Measurements from ENCODE around the gene ZDHHC14. TPM values are rescaled to one million over a fixed set of nuclear protein-coding genes. Genes with fewer than 3 reads are reported as not detected.

Gene ZDHHC14
- total RNA-seq, 1 donor from 2014 or later, result 15.2 TPM

DNA sequence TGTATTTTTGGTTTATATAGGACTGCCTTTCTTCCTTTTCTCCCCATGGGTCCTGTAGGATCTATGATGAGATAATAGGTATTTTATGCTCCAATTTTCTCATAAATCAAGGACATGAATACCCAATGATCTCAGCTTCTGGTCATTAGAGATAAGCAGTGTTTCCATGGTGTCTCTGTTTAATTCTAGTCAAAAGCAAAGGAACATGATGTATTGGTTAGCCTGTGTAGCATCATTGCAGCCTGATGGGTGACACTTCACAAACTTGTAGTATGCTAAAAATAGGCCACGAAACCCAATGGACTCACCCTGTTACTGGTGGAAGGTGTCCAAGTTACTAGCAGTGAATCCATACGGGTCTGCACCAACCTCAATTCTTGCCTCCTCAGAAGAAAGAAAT, 325.9 kb downstream of the ZDHHC14 start:
- intact Hi-C loops (cut with DNase I), result loop anchor here (2.0 kb wide), 1 partner anchor 14 kb away; no protein-coding TSS in a partner anchor
- TF ChIP-seq POLR2A (IDR thresholded peaks at IDR 0.05), result no peak
- TF ChIP-seq, protein P1, sequence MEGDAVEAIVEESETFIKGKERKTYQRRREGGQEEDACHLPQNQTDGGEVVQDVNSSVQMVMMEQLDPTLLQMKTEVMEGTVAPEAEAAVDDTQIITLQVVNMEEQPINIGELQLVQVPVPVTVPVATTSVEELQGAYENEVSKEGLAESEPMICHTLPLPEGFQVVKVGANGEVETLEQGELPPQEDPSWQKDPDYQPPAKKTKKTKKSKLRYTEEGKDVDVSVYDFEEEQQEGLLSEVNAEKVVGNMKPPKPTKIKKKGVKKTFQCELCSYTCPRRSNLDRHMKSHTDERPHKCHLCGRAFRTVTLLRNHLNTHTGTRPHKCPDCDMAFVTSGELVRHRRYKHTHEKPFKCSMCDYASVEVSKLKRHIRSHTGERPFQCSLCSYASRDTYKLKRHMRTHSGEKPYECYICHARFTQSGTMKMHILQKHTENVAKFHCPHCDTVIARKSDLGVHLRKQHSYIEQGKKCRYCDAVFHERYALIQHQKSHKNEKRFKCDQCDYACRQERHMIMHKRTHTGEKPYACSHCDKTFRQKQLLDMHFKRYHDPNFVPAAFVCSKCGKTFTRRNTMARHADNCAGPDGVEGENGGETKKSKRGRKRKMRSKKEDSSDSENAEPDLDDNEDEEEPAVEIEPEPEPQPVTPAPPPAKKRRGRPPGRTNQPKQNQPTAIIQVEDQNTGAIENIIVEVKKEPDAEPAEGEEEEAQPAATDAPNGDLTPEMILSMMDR (IDR thresholded peaks at IDR 0.05), result no peak
- no peak for TF ChIP-seq POLR2AphosphoS5 (IDR thresholded peaks at IDR 0.05; ENCODE audit: insufficient read depth in 1 of 2, low read depth in 1 of 2)
- Histone ChIP-seq H3K36me3 (no peaks in the 10 kb centered on the region), H3K4me1 (no peaks in the 10 kb centered on the region), H3K27ac (no peak overlapping the region), H3K4me3 (no peak overlapping the region), H3K27me3 (no peaks in the 10 kb centered on the region), H3K9me3 (no peaks in the 10 kb centered on the region)
- DNase-seq (ENCODE audit: extremely low spot score in 2 of 2), result no peak

DNA sequence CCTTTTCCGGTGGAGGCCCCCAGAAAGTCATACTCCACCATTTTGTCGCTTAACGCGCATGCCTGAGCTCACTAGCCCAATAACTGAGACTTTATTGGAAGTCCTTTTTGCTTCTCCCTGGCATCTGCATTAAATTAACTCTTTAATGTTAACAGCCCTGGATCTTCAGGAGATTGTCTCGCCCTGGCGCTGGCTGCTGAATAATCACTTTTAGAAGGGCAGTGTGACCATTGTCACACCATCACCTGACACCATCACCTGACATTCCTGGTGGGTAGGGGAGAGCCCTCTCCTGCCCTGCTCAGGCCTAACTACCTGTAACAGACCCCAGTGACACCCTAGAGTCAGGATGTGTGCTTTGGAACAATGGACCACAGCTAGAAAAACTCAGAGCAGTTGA, 326.6 kb downstream of the ZDHHC14 start:
- no peak for DNase-seq (ENCODE audit: extremely low spot score in 2 of 2)
- intact Hi-C loops (cut with DNase I), result loop anchor here (2.0 kb wide), 1 partner anchor 13 kb away; no protein-coding TSS in a partner anchor
- no peak for TF ChIP-seq POLR2AphosphoS5 (IDR thresholded peaks at IDR 0.05; ENCODE audit: insufficient read depth in 1 of 2, low read depth in 1 of 2)
- TF ChIP-seq POLR2A (IDR thresholded peaks at IDR 0.05), result no peak
- TF ChIP-seq, protein P1 (IDR thresholded peaks at IDR 0.05), result no peak
- Histone ChIP-seq H3K9me3 (no peaks in the 10 kb centered on the region), H3K27me3 (no peaks in the 10 kb centered on the region), H3K4me1 (no peaks in the 10 kb centered on the region), H3K36me3 (no peaks in the 10 kb centered on the region), H3K27ac (no peak overlapping the region), H3K4me3 (no peak overlapping the region)

DNA sequence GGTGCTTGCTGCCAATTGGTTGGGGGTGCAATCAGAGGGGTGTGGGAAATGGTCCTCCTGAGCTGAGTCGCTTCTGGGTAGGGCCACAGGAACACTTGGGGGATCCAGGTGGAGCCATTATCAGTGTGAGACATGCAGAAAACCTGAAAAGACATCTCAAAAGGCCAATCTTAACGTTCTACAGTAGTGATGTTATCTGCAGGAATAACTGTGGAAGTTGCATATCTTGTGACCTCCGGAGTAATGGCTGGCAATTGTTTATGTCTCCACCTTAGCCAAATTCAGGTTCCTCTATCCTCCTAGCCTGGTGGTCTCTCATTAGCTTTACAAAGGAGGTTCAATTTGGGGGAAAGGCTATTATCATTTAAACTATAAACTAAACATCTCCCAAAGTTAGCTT, 327.2 kb downstream of the ZDHHC14 start:
- H3K4me3 ChIP-seq, result no peak overlapping the region
- no peaks in the 10 kb centered on the region for H3K27me3 ChIP-seq
- H3K36me3 ChIP-seq, result no peaks in the 10 kb centered on the region
- no peak overlapping the region for H3K27ac ChIP-seq
- TF ChIP-seq POLR2A (IDR thresholded peaks at IDR 0.05), result no peak
- TF ChIP-seq, protein P1 (IDR thresholded peaks at IDR 0.05), result no peak
- TF ChIP-seq POLR2AphosphoS5 (IDR thresholded peaks at IDR 0.05; ENCODE audit: insufficient read depth in 1 of 2, low read depth in 1 of 2), result no peak
- DNase-seq (ENCODE audit: extremely low spot score in 2 of 2), result no peak
- H3K9me3 ChIP-seq, result no peaks in the 10 kb centered on the region
- intact Hi-C loops (cut with DNase I), result no loop called here
- no peaks in the 10 kb centered on the region for H3K4me1 ChIP-seq

DNA sequence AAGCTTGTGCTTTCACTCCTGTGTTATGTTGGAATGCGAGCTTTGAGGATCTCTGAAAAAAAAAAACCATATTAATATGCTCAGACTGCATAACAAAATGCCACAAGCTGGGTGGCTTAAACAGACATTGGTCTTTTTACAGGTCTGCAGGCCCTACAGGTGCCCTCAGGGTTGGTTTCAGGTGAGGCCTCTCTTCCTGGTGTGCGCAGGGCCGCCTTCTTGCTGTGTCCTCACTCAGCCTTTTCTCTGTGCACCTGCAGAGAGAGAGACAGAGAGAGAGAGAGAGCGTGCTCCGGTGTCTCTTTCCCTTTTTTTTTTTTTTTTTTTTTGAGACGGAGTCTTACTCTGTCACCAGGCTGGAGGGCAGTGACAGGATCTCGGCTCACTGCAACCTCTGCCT, 327.9 kb downstream of the ZDHHC14 start:
- TF ChIP-seq, protein P1 (IDR thresholded peaks at IDR 0.05), result no peak
- TF ChIP-seq POLR2A (IDR thresholded peaks at IDR 0.05), result no peak
- no peak for TF ChIP-seq POLR2AphosphoS5 (IDR thresholded peaks at IDR 0.05; ENCODE audit: insufficient read depth in 1 of 2, low read depth in 1 of 2)
- intact Hi-C loops (cut with DNase I), result no loop called here

DNA sequence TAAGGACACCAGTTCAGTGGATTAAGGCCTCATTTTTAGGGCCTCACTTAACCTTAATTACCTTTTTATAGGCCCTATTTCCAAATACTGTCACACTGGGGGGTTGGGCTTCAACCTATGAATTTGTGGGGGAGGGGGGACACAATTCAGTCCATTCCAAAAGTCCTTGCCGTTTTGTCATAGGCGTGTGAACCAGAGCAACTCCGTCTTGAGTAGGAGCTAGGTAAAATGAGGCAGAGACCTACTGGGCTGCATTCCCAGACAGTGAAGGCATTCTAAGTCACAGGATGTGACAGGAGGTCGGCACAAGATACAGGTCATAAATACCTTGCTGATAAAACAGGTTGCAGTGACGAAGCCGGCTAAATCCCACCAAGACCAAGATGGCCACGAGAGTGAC, 328.6 kb downstream of the ZDHHC14 start:
- Histone ChIP-seq H3K27ac (no peak overlapping the region), H3K27me3 (no peaks in the 10 kb centered on the region), H3K4me3 (no peak overlapping the region), H3K9me3 (no peaks in the 10 kb centered on the region), H3K36me3 (no peaks in the 10 kb centered on the region), H3K4me1 (no peaks in the 10 kb centered on the region)
- TF ChIP-seq, protein P1 (IDR thresholded peaks at IDR 0.05), result no peak
- DNase-seq (ENCODE audit: extremely low spot score in 2 of 2), result no peak
- intact Hi-C loops (cut with DNase I), result no loop called here

More for the DNA sequence above, 327.9 kb downstream of the ZDHHC14 start:
- no peak for DNase-seq (ENCODE audit: extremely low spot score in 2 of 2)
- Histone ChIP-seq H3K36me3 (no peaks in the 10 kb centered on the region), H3K4me3 (no peak overlapping the region), H3K4me1 (no peaks in the 10 kb centered on the region), H3K27ac (no peak overlapping the region), H3K27me3 (no peaks in the 10 kb centered on the region), H3K9me3 (no peaks in the 10 kb centered on the region)

Measured in vagina (tissue), 2 donors.